Measurements from ENCODE around the gene CES3.

The CES3 gene

GRCh38 chr16:67013233-67013822, 52.3 kb downstream of the CES3 start:
- peak; percentile 75 to 89 for DNase-seq

GRCh38 chr16:67013823-67014633, 53.0 kb downstream of the CES3 start:
- DNase-seq, result peak; percentile 59 to 71

- DNase-seq, result peak in 1 of 2 experiments; percentile 32
Measured at GRCh38 chr16:67014634-67015312, 53.7 kb downstream of the CES3 start.

DNA sequence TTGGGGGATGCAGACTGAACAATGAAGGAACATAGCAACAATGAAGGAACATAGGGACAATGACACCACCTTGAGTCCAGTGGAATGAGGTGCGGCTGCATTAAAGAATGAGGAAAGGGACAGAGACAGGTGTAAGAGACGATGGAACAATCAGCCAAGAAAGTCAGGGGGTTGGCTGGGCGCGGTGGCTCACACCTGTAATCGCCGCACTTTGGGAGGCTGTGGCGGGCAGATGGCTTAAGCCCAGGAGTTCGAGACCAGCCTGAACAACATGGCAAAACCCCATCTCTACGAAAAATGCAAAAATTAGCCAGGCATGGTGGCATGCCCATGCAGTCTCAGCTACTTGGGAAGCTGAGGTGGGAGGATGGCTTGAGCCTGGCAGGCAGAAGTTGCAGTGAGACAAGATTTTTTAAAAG, 54.3 kb downstream of the CES3 start:
- peak in 1 of 2 experiments; percentile 57 for DNase-seq

- DNase-seq, result no peak
Measured at GRCh38 chr16:67016143-67016542, 55.1 kb downstream of the CES3 start.

GRCh38 chr16:67016681-67017420, 55.8 kb downstream of the CES3 start:
- no peak for DNase-seq

GRCh38 chr16:67017421-67017750, 56.3 kb downstream of the CES3 start:
- DNase-seq, result no peak

DNA sequence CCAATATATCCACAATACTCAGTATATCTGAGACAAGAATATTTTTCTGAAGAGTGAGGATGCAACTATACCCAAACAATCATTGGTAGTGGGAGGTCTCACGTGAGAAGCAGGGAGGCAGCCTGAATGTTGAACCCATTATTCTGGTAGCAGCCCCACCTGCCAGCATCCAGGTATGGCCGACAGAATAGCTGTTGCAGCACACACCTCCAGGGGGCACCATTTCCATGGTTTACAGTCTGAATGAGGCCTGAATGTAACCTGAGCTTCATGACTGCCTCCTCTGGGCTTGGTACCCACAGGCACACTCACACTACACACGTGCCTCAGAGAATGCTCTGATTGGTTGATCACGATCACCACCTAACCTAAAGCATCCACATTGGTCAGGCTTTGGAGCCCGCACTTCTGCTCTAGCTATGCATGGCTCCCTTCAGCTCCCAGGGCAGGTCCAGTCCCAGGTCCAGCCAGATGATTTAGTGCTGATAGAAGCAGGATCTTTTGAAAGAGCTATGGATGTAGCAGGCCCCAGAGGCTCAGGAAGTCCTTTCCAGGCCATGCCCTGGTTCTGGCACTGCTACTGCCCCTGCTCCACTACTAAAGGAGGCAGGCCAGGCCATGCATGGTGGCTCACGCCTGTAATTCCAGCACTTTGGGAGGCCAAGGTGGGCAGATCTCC, 56.9 kb downstream of the CES3 start:
- peak; percentile 96 to 98 for DNase-seq

DNA sequence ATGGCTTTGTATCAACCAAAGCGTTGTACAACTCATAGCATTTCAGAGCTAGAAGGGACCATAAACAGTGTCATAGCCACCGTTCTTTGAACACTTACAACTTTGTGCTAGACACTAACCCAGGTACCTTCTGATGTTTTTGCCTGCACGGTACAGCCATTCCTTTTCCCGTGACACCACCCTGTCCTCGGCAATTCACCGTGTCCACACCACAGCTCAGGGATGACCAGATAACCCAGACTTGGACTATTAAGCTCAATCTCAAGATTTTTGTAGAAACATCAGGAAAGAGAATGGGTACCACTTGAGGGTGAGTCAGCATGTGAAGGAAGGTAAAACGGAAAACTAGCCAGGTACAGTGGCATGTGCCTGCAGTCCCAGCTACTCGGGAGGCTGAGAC, 58.1 kb downstream of the CES3 start:
- no peak for DNase-seq

GRCh38 chr16:67021321-67021720, 60.3 kb downstream of the CES3 start:
- DNase-seq, result no peak

DNA sequence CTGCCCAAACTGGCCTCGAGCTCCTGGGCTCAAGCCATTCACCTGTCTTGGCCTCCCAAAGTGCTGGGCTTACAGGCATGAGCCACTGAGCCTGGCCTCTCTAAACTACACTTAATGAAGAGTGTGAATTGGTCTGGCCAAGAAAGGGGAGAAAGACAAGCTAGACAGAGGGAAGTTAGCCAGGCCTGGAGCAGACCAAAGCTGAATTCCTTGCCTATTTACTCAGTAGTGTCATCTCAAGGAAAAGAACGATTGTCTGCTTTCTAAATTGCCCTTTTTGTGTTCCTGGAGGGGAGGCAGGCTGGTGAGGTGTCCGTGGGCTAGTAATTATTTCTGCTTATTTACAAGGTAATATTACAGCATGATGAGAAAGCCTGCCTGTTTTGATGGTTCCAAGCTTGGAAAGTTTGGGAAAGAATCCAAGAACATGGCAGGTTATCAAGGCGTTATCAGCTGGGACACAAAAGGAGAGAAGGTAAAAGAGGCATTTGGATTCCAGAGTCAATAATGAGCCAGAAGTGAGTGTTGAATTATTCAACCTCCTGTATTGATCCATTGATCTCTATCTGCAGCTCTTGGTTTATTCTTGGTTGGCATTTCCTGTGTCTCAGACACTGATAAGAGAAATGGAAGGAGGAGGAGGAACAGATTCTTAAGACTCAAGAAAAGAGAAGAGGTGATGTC, 61.6 kb downstream of the CES3 start:
- no peak for DNase-seq

DNA sequence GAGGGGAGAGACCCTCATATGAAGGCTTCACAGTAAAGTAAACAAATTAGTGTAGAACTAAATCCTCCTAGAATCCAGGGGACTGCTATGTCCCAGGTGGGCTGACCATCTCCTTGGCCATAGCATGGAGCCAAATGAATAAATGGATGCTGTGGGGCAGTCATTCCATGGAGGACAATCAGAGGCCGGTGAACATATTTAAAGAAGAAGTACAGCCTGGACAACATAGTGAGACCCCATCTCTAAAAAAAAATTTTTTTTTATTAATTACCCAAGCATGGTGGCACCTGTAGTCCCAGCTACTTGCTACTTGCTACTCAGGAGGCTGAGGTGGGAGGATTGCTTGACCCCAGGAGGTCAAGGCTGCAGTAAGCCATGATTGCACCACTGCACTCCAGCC, 62.6 kb downstream of the CES3 start:
- DNase-seq, result no peak

Measured in NCI-H524 (cell line).